ENCODE data around the gene ENKD1. TPM values are rescaled to one million over a fixed set of nuclear protein-coding genes. Genes with fewer than 3 reads are reported as not detected.

Gene ENKD1
- total RNA-seq, 4 donors from 2014 or later, result 12.5 to 20.9 (median 15.3) TPM

DNA sequence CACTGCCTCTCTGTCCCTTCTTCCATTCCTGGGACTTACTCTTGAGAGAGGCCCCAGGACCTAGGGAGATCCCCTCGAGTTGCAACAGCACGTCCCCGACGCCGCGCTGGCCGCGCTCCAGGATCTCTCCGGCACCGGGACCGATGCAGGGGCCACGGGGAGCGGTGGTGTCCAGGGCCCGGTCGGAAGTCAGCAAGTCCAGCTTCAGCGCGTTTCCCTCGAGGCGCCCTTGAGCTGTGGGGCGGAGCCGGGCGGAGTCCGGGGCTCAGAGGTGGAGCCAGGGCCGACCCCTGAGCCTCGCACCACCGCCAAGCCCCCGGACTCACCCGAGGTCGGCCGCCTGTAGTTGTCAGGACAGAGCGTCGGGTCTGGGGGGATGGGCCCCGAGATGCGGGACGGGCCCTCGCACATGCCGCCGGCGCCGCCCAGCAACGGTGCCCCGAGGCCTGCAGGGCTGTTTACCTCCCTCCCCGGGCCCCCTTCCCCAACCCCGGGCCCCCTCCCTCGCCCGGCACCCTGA, 458 bp downstream of the ENKD1 start:
- Histone ChIP-seq H3K9me3 (no peaks in the 10 kb centered on the region), H3K4me3 (peak overlapping the region; percentile 77 to 95 (median 86)), H3K27ac (peak overlapping the region; percentile 86 to 95 (median 88)), H3K36me3 (no peaks in the 10 kb centered on the region), H3K27me3 (no peaks in the 10 kb centered on the region), H3K4me1 (peaks cover 22 to 36% (median 30%) of the 10 kb centered on the region in 4 donors)
- TF ChIP-seq, protein P1, sequence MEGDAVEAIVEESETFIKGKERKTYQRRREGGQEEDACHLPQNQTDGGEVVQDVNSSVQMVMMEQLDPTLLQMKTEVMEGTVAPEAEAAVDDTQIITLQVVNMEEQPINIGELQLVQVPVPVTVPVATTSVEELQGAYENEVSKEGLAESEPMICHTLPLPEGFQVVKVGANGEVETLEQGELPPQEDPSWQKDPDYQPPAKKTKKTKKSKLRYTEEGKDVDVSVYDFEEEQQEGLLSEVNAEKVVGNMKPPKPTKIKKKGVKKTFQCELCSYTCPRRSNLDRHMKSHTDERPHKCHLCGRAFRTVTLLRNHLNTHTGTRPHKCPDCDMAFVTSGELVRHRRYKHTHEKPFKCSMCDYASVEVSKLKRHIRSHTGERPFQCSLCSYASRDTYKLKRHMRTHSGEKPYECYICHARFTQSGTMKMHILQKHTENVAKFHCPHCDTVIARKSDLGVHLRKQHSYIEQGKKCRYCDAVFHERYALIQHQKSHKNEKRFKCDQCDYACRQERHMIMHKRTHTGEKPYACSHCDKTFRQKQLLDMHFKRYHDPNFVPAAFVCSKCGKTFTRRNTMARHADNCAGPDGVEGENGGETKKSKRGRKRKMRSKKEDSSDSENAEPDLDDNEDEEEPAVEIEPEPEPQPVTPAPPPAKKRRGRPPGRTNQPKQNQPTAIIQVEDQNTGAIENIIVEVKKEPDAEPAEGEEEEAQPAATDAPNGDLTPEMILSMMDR (IDR thresholded peaks at IDR 0.05), result no peak
- TF ChIP-seq POLR2A (IDR thresholded peaks at IDR 0.05) (no peak), POLR2AphosphoS5 (IDR thresholded peaks at IDR 0.05) (no peak), EP300 (IDR thresholded peaks at IDR 0.05; ENCODE audit: low read depth) (no peak)
- intact Hi-C loops (cut with DNase I; ENCODE audit: low total_unique reads), result loop anchor here (2.0 to 5.0 kb wide), 2 partner anchors 103 to 144 kb away; partner anchors contain the start of gene CTCF
- DNase-seq, result peak; percentile 46
- in situ Hi-C loops (cut with MboI; ENCODE audit: low pct_ligation_motif_present in 1 of 4, low pct_unique_long_range_greater_than_20kb in 1 of 4, low sequenced_read_pairs in 3 of 4), result loop anchor here in 3 of 4 donors (10.0 to 25.0 kb wide), 2 partner anchors 104 to 141 kb away; partner anchors contain the start of genes CTCF (in 2 of the 3) and RIPOR1 (in 1 of the 3)
- 0% methylated on average over 24 of the region's 46 CpGs; no CpG with 5 or more reads in 1 of the 2 donors for WGBS, 2 donors (ENCODE audit: low coverage in 1 of 2)

DNA sequence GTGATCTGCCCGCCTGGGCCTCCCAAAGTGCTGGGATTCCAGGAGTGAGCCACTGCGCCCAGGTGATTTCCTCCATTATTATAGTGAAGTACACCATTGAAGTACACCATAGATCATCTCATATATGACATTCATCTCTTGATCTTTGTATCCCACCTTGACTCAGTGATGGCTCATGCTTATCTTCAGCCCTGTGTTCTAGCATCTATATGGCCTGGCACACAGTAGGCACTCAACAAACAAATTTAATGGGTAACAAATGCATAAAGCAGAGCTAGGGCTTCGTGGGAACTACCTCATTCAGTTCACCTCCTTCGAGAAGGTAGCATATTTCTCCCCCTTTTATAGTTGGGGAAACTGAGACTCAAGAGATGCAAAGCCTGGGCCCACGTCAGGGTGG, 952 bp downstream of the ENKD1 start:
- Histone ChIP-seq H3K4me1 (peaks cover 22 to 38% (median 31%) of the 10 kb centered on the region in 4 donors), H3K9me3 (no peaks in the 10 kb centered on the region), H3K27me3 (no peaks in the 10 kb centered on the region), H3K27ac (peak overlapping the region in 3 of 4 donors; percentile 86 to 89 (median 86)), H3K36me3 (no peaks in the 10 kb centered on the region), H3K4me3 (peak overlapping the region; percentile 77 to 95 (median 86))
- WGBS, 2 donors (ENCODE audit: low coverage in 1 of 2), result 73% methylated on average over 5 of the region's 5 CpGs; no CpG with 5 or more reads in 1 of the 2 donors
- no peak for DNase-seq
- in situ Hi-C loops (cut with MboI; ENCODE audit: low pct_ligation_motif_present in 1 of 4, low pct_unique_long_range_greater_than_20kb in 1 of 4, low sequenced_read_pairs in 3 of 4), result loop anchor here in 3 of 4 donors (10.0 to 25.0 kb wide), 2 partner anchors 103 to 141 kb away; partner anchors contain the start of genes CTCF (in 2 of the 3) and RIPOR1 (in 1 of the 3)
- intact Hi-C loops (cut with DNase I; ENCODE audit: low total_unique reads), result loop anchor here (5.0 kb wide), 1 partner anchor 143 kb away; no protein-coding TSS in a partner anchor
- TF ChIP-seq, protein P1 (IDR thresholded peaks at IDR 0.05), result no peak
- no peak for TF ChIP-seq POLR2A (IDR thresholded peaks at IDR 0.05)
- TF ChIP-seq POLR2AphosphoS5 (IDR thresholded peaks at IDR 0.05), result no peak
- no peak for TF ChIP-seq EP300 (IDR thresholded peaks at IDR 0.05; ENCODE audit: low read depth)

DNA sequence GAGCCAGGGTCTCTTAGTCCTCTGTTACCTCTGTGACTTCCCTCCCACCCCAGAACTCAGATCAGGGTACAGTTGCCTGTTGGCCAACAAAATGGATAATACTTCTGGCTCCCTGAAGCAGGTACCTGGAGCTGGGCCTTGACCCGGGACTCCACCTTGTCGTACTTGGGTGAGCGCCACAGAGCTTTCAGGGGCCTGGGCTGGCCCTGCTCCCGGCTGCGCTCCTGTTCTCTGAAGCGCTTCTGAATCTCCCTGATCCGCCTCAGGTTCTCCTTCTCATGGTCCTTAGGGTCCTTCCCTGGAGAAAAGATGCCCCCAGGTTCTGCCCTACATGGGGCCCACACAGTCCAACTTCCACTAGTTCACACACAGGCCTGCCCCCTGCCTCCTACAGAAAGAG, 1.7 kb downstream of the ENKD1 start:
- in situ Hi-C loops (cut with MboI; ENCODE audit: low pct_ligation_motif_present in 1 of 4, low pct_unique_long_range_greater_than_20kb in 1 of 4, low sequenced_read_pairs in 3 of 4) (loop anchor here in 3 of 4 donors (10.0 to 25.0 kb wide), 2 partner anchors 103 to 140 kb away; partner anchors contain the start of genes CTCF (in 2 of the 3) and RIPOR1 (in 1 of the 3)), intact Hi-C loops (cut with DNase I; ENCODE audit: low total_unique reads) (loop anchor here (5.0 kb wide), 1 partner anchor 143 kb away; no protein-coding TSS in a partner anchor)
- TF ChIP-seq EP300 (IDR thresholded peaks at IDR 0.05; ENCODE audit: low read depth), result no peak
- TF ChIP-seq, protein P1 (IDR thresholded peaks at IDR 0.05), result no peak
- no peak for TF ChIP-seq POLR2AphosphoS5 (IDR thresholded peaks at IDR 0.05)
- no peak for TF ChIP-seq POLR2A (IDR thresholded peaks at IDR 0.05)
- Histone ChIP-seq H3K9me3 (no peaks in the 10 kb centered on the region), H3K4me3 (no peak overlapping the region), H3K36me3 (no peaks in the 10 kb centered on the region), H3K27ac (no peak overlapping the region), H3K27me3 (no peaks in the 10 kb centered on the region), H3K4me1 (peaks cover 22 to 38% (median 31%) of the 10 kb centered on the region in 4 donors)
- WGBS, 2 donors (ENCODE audit: low coverage in 1 of 2), result 100% methylated on average over 7 of the region's 7 CpGs; no CpG with 5 or more reads in 1 of the 2 donors
- DNase-seq, result no peak

DNA sequence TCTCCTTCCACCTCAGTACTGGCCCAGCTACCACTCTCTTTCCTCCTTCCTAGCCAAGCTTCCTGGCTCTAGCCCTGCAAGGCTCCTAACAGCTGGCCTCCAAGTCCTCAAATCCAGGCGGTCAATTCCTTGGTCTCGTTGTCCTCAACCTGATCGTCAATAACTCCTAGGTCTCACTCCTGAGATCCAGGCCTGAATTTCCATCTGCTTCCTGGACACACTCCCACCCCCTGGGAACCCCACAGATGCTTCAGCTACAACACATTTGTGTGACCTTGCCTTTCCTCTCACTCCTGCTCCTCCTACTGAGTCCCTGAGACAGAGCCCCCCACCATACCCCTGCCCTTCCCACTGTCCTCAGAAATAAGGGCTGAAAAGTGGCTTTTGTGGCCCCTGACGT, 2.3 kb downstream of the ENKD1 start:
- in situ Hi-C loops (cut with MboI; ENCODE audit: low pct_ligation_motif_present in 1 of 4, low pct_unique_long_range_greater_than_20kb in 1 of 4, low sequenced_read_pairs in 3 of 4), result loop anchor here in 3 of 4 donors (10.0 to 25.0 kb wide), 2 partner anchors 102 to 139 kb away; partner anchors contain the start of genes CTCF (in 2 of the 3) and RIPOR1 (in 1 of the 3)
- intact Hi-C loops (cut with DNase I; ENCODE audit: low total_unique reads), result no loop called here
- DNase-seq, result no peak

More for the DNA sequence above, 2.3 kb downstream of the ENKD1 start:
- no peaks in the 10 kb centered on the region for H3K9me3 ChIP-seq
- peaks cover 25 to 44% (median 35%) of the 10 kb centered on the region in 4 donors for H3K4me1 ChIP-seq
- no peak overlapping the region for H3K4me3 ChIP-seq
- TF ChIP-seq POLR2A (IDR thresholded peaks at IDR 0.05), result no peak
- TF ChIP-seq, protein P1 (IDR thresholded peaks at IDR 0.05), result no peak
- TF ChIP-seq POLR2AphosphoS5 (IDR thresholded peaks at IDR 0.05), result no peak
- no peak for TF ChIP-seq EP300 (IDR thresholded peaks at IDR 0.05; ENCODE audit: low read depth)
- WGBS, 2 donors (ENCODE audit: low coverage in 1 of 2), result 86 to 90% methylated on average over 4 of the region's 4 CpGs
- H3K27ac ChIP-seq, result no peak overlapping the region
- H3K36me3 ChIP-seq, result no peaks in the 10 kb centered on the region
- H3K27me3 ChIP-seq, result no peaks in the 10 kb centered on the region

All from transverse colon (tissue), 4 donors.